Renal cortex interstitium (tissue), 11 donors: ENCODE data around the gene ADIRF. TPM values are rescaled to one million over a fixed set of nuclear protein-coding genes. Genes with fewer than 3 reads are reported as not detected.
"Not testable (repeated sequence)": the region's sequence is repeated elsewhere in the genome, so short reads cannot be mapped to it uniquely, and the experiment has no call there.

Experiments
- DNase-seq, 11 donors: peaks; one replicate each; pipeline ENCODE4 v3.0.0-alpha.2; 2013; ENCODE audit warnings: low read depth in 9 of 11, low spot score in 4 of 11; ENCODE audit errors: extremely low read depth in 1 of 11
- polyA plus RNA-seq, 3 donors: library from polyadenylated mRNA; unstranded; fragments of 120-200 nt; gene quantifications; one replicate each; pipeline ENCODE4 v1.2.1, GENCODE V29; 2013; ENCODE audit not compliant: insufficient read length in 3 of 3

The ADIRF gene
- polyA plus RNA-seq, 3 donors = 9.2 to 17.2 (median 13.5) TPM

DNA sequence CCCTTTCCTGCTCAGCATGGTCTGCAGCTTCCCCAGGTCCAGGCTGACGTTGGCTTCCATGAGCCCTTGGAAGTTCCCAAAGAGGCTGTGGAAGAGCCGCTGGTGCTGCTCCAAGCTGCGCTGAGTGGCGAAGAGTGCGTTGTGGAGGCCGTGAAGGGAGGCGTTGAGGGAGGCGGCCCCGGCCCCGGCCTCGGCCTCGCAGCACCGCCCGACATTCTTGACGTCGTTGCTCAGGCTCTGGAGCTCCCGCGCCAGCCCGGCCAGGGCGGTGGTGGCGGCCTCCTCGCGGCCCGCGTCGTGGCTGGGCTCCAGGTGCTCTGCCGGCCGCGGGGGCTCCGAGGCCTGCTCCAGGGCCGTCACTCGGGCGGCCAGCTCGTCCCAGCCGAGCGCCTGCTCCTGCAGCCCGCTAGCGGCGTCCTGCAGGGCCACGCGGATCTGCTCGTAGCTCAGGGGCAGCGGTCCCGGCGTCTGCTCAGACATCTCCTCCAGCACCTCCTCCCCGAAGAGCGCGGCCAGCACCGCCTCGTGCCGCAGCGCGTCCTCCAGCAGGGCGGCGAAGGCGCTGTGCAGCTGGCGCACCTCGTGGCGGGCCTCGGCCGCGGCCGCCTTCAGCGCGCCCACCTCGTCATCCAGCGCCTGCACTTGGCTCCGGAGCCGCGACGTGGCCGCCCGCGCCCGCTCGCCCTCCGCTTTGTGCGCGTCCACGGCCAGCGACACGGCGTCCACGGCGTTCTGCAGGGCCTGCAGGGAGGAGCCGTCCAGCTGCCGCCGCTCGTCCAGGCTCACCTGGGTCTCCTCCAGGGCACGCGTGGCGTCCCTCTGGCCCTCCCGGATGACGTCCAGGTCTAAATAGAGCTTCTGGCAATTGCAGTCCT is 25.6 kb upstream of the ADIRF start:
- no peak for DNase-seq

DNA sequence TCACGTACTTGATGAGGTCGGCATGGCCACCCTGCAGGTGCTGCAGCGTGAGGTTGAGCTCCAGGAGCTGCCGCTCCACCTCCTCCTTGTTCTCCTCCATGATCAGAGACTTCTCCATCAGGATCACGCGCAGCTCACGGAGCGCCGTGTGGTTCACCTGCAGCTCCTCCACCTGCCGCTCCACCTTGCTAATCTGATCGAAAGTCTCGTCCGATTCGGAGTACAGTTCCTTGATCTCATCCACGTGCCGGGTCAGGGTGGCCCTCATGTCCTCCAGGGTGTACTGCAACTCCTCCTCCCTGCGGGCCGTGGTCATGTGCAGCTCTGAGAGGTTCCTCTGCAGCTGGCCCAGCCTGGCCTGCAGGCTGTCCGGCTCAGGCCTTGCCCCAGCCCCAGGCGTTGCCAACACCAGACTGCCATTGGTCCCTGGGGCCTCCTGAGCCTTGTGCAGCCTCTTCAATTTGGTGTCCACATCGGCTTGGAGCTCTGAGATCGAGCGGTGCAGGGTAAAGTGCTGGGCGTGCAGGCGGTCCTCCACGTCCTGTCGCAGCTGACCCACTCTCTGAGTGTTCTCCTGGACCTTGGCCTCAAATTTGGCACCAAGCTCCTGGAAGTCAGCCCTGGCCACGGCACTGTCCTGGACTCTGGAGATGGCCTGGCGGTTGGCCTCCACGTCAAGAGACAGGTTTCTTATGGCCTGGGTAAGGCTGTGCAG is 24.8 kb upstream of the ADIRF start:
- no peak for DNase-seq

DNA sequence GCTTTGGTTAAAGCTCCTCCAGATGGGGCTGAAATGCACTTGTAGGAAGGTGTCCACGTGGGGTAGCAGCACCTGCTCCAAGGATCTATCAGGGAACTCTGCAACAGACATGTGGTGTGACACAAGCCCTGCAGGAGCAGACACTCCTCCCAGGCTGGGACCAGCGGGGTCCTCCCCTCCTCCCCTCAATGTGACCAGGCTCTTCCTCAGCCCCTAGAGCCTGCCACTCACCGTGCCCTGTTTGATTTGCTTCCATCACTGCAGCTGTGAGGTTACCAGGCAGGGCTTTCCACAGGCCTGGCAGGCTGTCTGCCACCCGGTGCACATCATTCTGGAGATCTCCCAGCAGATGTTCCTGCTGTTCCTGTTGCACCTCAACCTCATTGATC is 24.3 kb upstream of the ADIRF start:
- DNase-seq = no peak

DNA sequence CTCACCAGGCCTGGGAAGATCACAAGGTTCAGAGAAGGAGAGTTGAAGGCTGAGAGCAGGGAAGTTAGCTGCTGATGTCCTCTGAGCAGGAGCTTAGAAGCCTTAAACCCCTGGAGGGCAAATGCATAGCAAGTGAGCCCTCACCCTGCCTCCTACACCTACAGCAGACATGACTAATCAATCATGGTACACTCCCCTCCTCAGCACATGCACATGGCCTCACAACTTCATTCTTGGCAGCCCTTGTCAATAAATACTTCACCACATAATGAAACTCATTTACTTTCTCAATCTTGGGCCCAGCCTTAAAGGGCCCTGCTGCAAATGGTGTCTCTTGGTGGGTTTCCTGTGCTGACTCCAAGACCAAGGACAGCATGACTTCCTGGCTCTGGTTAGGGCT is 23.8 kb upstream of the ADIRF start:
- no peak for DNase-seq

DNA sequence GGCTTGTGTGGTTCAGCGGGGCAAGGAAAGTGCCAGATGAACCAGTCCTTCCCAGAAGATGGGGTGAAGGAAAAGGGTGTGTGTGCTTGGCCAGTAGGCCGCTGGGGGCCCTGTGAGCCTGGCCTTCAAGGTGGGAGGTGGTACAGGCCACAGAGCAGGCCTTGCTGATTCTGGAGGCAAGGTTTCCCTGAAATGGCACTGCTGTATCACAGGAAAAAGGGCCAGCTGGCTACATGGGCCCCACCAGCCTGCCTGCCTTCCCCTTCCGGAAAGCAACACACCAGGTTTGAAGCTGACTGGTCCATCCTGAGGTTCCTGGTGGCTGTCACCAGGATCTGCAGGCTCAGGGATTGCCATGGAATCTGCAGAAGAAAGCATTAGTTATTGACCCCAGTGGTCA is 23.4 kb upstream of the ADIRF start:
- no peak for DNase-seq

DNA sequence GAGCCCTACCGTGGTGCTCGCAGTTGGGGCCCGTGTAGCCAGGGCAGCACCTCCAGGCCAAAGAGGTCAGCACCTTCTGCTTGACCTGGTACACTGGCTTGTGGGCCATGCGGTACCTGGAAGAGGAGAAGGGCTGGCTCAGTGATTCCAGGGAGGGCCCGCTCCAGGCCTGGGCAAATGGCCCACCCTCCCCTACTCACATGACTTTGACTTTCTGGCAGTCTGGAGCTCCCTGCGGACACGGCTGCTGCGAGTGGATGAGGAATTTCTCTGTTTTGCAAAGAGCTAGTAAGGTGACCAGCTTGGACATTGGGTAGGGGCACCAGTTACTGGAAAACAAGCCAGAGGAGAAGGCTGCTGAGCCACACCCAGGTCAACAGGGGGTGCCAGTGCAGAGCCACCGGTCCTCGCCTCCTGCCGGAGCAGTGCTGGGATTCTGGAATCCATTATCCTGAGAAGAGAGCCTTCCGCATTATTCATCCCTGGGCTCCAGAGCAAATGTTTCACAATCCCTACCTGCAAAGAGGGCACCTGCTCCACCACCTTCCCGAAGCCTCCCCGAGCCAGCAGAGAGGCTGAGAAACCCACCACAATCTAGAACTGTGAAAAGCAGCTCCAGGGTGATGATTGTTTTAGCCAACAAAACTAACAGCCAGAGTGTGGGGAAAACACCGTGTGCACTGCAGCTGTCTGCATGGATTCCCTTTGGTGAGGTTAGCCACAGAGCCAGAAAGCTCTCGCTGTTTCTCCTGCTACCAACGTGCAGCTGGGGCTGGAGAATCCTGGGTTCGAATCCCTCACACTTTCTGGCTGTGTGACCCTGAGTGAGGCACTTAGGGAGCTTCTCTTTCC is 22.7 kb upstream of the ADIRF start:
- no peak for DNase-seq

DNA sequence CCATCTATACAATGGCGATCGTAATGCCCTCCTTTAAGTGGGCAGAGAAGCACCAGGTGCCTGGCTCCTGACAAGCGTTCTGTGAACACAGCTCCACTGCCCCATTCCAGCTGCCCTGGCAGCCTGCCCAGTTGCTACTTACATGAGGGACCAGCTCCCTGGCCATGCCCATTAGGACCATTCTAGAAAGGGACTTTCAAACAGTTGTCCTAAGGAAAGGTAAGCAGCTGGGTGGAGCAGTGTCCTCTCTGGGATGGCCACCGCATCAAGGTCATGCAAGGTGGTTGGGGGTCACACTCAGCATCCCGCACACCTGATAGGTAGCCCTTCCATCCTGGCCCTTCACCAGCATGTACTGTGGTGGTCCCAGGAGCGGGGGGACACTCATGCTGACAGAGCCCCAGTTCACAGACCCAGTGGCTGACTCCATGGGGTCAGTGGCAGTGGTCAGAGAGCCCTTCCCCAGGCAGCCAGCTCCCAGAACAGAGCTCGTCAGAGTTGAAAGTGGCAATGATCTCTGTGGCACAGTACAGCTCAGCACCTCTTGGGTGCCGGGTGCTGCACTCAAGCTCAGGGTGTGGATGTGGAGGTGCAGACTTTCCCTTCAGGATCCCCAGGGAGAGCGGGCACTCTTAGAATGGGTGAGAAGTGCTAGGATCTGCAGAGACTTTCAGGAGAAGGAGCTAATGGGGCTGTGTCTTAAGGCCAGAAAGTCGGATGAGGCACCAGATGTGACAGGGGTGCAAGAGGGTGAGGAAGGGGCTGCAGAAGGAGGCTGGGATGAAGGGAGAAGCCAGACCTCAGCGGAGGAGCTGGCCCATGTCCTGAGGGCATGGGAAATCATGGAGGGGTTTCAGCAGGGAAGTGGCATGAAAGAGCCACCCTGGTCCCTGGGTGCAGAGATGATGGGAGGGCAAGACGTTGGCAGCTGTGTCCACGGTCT is 21.8 kb upstream of the ADIRF start:
- DNase-seq = no peak

DNA sequence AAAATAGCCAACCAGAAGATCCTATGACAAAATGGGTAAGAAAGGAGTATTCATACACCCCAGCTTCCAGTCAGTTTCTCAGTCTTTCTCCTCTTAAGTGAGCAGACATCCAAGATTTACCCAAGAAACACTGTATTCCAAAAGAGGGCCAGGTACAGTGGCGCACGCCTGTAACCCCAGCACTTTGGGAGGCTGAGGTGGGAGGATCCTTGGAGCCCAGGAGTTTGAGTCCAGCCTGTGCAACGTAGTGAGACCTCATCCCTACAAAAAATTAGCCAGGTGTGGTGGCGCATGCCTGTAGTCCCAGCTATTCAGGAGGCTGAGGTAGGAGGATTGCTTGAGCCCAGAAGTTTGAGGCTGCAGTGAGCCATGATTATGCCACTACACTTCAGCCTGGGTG is 20.5 kb upstream of the ADIRF start:
- DNase-seq = not testable (repeated sequence)

DNA sequence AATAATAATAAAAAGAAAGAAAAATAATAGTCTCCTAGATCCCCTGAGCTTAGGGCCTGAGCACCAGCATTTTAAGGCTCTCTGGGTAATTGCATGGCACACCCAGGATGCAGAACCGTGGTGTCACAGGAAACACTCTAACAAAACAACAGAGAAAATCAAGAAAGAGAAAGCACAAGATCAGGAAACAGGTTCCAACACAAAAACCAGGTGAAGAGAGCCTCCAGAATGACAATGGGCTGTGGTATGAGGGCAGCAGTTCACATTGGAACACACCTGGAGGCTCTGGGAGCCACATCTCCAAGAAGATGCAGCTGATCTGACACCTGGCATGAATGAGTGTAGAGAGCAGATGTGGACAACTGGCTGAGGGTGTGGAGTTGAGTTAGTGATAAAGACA is 17.9 kb upstream of the ADIRF start:
- no peak for DNase-seq

DNA sequence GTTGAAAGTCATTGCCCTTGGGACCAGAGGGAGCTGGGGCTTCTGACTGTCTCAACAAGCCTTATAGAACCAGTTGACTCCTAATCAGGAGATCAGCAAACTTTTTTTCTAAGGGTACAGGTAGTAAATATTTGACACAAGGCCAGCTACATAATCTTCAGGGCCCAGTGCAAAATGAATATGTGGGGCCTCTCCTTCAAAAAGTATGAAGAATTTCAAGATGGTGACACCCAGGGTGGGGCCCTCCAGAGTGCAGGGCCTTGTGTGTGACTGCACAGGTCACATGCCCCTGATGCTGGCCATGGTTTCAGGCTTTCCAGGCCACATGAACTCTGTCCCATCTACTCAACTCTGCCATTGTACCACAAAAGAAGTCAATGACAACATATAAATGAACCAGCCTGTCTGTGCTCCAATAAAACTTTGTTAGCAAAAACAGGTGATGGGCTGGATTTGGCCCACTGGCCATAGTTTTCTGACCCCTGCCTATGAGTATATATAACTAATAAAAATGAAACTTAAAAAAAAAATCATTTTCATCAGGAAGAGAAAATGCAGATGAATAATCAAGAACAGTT is 17.0 kb upstream of the ADIRF start:
- DNase-seq = no peak

DNA sequence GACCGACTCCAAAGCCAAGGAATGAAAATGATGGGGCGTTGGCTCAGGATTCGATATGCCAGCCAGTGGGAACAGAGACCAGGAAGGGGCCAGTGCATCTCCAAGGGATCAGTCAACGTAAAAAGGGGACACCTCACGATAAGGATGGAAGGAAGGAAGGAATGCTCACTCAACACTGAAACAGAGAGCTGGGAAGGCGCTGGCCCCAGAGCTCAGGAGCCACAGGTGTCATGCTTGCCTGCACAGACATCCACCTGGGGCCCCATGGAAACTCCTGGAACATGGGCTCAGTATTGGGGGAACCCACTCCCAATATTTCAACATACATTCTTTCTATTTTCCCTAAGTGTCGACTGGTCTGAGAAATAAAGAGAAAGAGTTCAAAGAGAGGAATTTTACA is 16.2 kb upstream of the ADIRF start:
- no peak for DNase-seq

DNA sequence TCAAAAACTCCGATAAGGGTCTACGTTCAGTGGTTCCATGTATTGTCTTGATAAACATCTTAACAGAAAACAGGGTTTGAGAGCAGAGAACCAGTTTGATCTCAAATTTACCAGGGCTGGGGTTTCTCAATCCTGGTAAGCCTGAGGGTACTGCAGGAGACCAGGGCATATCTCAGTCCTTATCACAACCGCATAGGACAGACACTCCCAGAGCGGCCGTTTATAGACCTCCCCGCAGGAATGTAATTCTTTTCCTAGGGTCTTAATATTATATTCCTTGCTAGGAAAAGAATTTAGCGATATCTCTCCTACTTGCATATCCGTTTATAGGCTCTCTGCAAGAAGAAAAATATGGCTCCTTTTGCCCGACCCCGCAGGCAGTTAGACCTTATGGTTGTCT is 15.6 kb upstream of the ADIRF start:
- not testable (repeated sequence) for DNase-seq

DNA sequence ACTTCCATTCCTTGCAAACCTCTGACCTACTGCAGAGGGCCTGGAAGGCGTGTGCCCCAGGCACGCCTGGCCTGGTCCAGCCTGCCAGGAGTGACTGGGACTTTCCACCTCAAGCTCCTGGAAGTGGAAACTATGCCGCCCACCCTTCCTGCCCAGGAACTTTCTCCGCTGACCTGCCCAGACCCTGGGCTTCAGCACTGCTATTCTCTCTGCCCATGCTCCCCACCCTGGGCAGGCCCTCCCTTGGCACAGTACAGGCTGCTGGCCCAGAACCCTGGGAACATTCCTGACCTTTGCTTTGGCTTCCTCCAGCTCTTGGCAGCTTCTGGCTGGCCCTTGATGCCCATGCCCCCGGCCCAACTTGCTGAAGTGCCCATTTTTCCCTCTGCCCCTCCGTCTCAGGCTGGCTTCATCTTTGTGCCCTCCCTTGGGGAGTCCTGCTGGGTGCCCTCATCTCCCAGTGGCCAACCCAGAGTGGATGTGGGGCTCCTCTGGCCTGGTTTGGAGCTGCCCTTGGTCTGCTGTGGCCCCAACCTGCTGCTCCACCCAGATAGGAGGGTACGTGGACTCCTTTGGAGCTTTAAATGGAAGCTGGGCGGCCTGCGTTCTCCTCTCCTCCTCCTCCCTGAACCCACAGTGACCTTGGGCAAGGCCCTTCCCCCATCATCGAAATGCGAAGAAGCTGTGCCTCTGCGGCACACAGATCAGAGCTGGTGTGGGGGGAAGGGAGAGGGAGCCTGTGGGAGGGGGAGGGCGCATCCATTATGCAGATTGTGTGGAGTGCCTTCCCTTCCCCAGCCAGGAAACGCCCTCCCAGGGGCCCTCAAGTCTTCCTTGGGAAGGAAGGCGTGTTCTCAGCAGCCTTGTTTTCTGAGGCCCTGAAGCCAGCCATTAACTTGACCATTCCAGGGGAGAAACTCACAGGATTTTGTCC is 14.3 kb upstream of the ADIRF start:
- DNase-seq = peak in 4 of 11 donors; percentile 57 to 69 (median 64)

DNA sequence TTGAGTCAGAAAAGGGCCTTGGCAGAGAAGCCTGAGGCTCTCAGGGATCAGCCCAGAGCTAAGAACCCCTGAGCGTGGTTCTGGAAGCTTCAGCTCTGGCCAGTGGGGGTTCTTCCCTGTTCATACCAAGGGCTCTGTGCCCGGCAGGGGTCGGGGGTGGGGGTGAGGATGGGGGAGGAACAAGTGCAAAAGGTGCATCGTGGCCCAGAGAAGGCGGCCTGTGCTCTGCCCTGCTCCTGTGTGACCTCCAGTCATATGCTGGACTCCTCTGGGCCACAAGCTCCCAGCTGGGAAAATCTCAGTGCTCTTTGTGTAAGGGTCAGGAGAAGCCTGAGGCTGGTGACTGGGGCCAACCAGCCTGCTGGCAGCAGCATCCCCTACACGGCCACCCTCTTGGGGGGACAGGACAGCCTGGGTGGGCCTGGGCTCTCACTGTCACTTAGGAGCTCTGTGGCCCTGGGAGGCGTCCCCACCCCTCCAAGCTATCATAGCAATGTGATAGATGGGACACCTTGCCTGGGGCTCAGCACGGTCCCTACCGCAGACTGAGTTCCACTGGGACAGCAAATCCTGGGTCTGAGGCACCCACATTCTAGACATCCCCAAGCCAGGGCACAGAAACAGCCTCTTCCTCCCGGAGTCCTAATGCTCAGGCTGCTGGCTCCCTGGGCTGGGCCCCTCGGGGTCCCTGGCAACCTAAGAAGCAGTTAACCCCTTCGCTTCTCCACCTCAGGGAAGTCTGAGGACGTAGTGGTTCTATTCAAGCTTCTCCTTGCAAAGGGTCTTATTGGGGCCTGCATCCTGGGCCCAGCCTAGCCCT is 13.4 kb upstream of the ADIRF start:
- DNase-seq = no peak

DNA sequence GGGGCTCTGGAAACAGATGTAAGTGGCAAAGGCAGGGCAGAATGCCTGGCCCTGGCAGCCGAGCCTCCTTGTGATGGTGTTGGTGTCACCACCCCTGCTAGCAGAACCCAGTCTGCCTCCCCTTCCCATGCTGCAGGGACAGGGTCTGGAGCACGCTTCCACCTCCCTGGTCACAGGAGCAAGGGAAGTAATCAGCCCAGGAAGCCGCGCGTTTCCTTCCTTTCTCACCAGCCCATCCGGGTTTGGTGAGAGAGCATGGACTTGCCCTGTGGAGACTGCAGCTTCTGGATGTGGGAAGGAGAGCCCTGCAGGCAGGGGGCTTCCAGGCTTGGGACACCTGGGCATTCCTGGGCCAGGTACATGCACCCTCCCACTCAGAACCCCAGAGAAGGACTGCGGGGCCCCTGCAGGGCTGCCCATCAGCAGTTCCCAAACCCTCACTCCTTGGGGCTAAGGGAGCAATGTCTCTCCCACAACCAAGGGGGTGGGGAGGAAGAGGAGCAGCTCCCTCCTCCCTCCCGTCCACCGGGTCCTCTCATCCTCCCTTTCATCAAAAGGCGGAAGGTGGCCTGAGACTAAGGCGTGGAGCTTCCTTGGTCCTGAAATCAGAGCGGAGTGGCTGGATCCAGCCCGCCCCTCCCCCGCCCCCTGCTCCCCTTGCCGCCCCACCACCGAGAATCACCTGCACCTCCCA is 12.6 kb upstream of the ADIRF start:
- no peak for DNase-seq
